ENCODE data around the gene FDX1. TPM values are rescaled to one million over a fixed set of nuclear protein-coding genes. Genes with fewer than 3 reads are reported as not detected.

Gene FDX1
- total RNA-seq, 1 donor from 2014 or later = 17.6 TPM

- no peak for TF ChIP-seq CTCF (IDR thresholded peaks at IDR 0.05)
- Histone ChIP-seq H3K4me3 (peak overlapping the region; percentile 95 to 98), H3K4me1 (peaks cover 0 to 22% of the 10 kb centered on the region in 2 donors), H3K9me3 (no peaks in the 10 kb centered on the region), H3K27me3 (no peaks in the 10 kb centered on the region), H3K27ac (peak overlapping the region; percentile 87 to 96), H3K36me3 (no peaks in the 10 kb centered on the region)
- DNase-seq (ENCODE audit: low spot score in 2 of 2) = no peak
- intact Hi-C loops (cut with DNase I) = loop anchor here (2.0 to 10.0 kb wide), 3 partner anchors 338 to 484 kb away; partner anchors contain the start of gene ZC3H12C
These were observed 1.4 kb downstream of the FDX1 start for GRCh38 chr11:110431051-110431672.

DNA sequence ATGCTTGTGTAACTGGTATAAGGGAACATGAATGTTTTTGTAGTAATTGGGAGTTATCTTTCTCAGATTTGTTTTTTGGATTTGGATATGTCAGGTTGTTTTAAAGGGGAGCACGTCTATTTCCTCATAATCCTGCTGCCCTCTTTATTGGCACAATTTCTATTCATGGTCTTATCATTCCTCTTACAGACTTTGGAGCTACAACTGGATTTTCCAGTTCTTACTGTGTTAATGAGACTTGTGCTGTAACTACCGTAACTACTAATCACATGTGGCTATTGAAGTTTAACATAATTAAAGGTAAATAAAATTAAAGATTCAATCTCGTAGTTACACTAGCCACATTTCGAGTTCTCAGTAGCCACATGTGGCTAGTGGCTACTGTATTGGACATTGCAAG lies 1.9 kb downstream of the FDX1 start:
- H3K27ac ChIP-seq = no peak overlapping the region
- no peaks in the 10 kb centered on the region for H3K9me3 ChIP-seq
- intact Hi-C loops (cut with DNase I) = loop anchor here (2.0 to 10.0 kb wide), 3 partner anchors 339 to 485 kb away; partner anchors contain the start of gene ZC3H12C

GRCh38 chr11:110432713-110433392 lies 3.1 kb downstream of the FDX1 start:
- H3K4me3 ChIP-seq = peak overlapping the region in 1 of 2 donors; percentile 95
- no peak for TF ChIP-seq CTCF (IDR thresholded peaks at IDR 0.05)
- no peaks in the 10 kb centered on the region for H3K27me3 ChIP-seq
- intact Hi-C loops (cut with DNase I) = loop anchor here (1.0 to 10.0 kb wide), 3 partner anchors 57 to 428 kb away; no protein-coding TSS in a partner anchor
- peaks cover 0 to 24% of the 10 kb centered on the region in 2 donors for H3K4me1 ChIP-seq
- DNase-seq (ENCODE audit: low spot score in 2 of 2) = no peak
- no peaks in the 10 kb centered on the region for H3K9me3 ChIP-seq
- no peak overlapping the region for H3K27ac ChIP-seq
- H3K36me3 ChIP-seq = peaks cover 3 to 7% of the 10 kb centered on the region in 2 donors

More for the DNA sequence above, 1.9 kb downstream of the FDX1 start:
- H3K36me3 ChIP-seq = no peaks in the 10 kb centered on the region
- H3K4me1 ChIP-seq = peaks cover 0 to 24% of the 10 kb centered on the region in 2 donors
- H3K4me3 ChIP-seq = peak overlapping the region; percentile 95 to 98
- TF ChIP-seq CTCF (IDR thresholded peaks at IDR 0.05) = no peak
- DNase-seq (ENCODE audit: low spot score in 2 of 2) = no peak
- no peaks in the 10 kb centered on the region for H3K27me3 ChIP-seq

GRCh38 chr11:110433393-110434333 lies 3.9 kb downstream of the FDX1 start:
- intact Hi-C loops (cut with DNase I) = loop anchor here (1.0 to 10.0 kb wide), 3 partner anchors 57 to 429 kb away; no protein-coding TSS in a partner anchor
- Histone ChIP-seq H3K27me3 (no peaks in the 10 kb centered on the region), H3K27ac (no peak overlapping the region), H3K36me3 (peaks cover 5 to 13% of the 10 kb centered on the region in 2 donors), H3K9me3 (no peaks in the 10 kb centered on the region), H3K4me1 (peaks cover 0 to 24% of the 10 kb centered on the region in 2 donors), H3K4me3 (no peak overlapping the region)
- no peak for DNase-seq (ENCODE audit: low spot score in 2 of 2)
- peak; percentile 41 to 58 (median 47) for TF ChIP-seq CTCF (IDR thresholded peaks at IDR 0.05)

Data from ascending aorta (tissue), 2 donors.